HEK293T (cell line): Measurements from ENCODE around the gene ZNHIT6.

ENCODE experiments used
- ARNT ChIP-seq: fragments of 450-650 bp; IDR thresholded peaks from 2 replicates; pipeline ENCODE4 v1.6.1; 2017; ENCODE audit warnings: mild to moderate bottlenecking
- BHLHE40 ChIP-seq: fragments of 450-650 bp; IDR thresholded peaks from 2 replicates; pipeline ENCODE4 v1.6.1; 2016; ENCODE audit warnings: mild to moderate bottlenecking, moderate library complexity, borderline replicate concordance
- CTBP1 ChIP-seq: fragments of 450-650 bp; IDR thresholded peaks from 2 replicates; pipeline ENCODE4 v1.6.1; 2016; ENCODE audit warnings: borderline replicate concordance
- ELF4 ChIP-seq: fragments of 450-650 bp; IDR thresholded peaks from 2 replicates; pipeline ENCODE4 v1.6.1; 2017; ENCODE audit warnings: antibody characterized with exemption
- FOXK2 ChIP-seq: fragments of 450-650 bp; IDR thresholded peaks from 2 replicates; pipeline ENCODE4 v1.6.1; 2016; ENCODE audit warnings: mild to moderate bottlenecking
- FOXM1 ChIP-seq: fragments of 450-650 bp; IDR thresholded peaks from 2 replicates; pipeline ENCODE4 v1.6.1; 2017; ENCODE audit warnings: mild to moderate bottlenecking, borderline replicate concordance
- HDGF ChIP-seq: fragments of 450-650 bp; IDR thresholded peaks from 2 replicates; pipeline ENCODE4 v1.6.1; 2017; ENCODE audit warnings: antibody characterized with exemption, borderline replicate concordance
- L3MBTL2 ChIP-seq: fragments of 450-650 bp; conservative IDR thresholded peaks from 2 replicates; pipeline ENCODE4 v1.6.1; 2016; ENCODE audit warnings: mild to moderate bottlenecking
- NFRKB ChIP-seq: fragments of 450-650 bp; IDR thresholded peaks from 2 replicates; pipeline ENCODE4 v1.6.1; 2016; ENCODE audit warnings: mild to moderate bottlenecking, moderate library complexity
- PKNOX1 ChIP-seq: fragments of 450-650 bp; IDR thresholded peaks from 2 replicates; pipeline ENCODE4 v1.6.1; 2016
- SP1 ChIP-seq: fragments of 450-650 bp; IDR thresholded peaks from 2 replicates; pipeline ENCODE4 v1.6.1; 2017
- SUZ12 ChIP-seq: fragments of 450-650 bp; IDR thresholded peaks from 2 replicates; pipeline ENCODE4 v1.6.1; 2016; ENCODE audit warnings: mild to moderate bottlenecking
- TARDBP ChIP-seq: fragments of 450-650 bp; IDR thresholded peaks from 2 replicates; pipeline ENCODE4 v1.6.1; 2016
- ZNF384 ChIP-seq: fragments of 450-650 bp; IDR thresholded peaks from 2 replicates; pipeline ENCODE4 v1.6.1; 2016

GRCh38 chr1:85599681-85600080 is 108.6 kb downstream of the ZNHIT6 start:
- no peak for TF ChIP-seq BHLHE40
- TF ChIP-seq NFRKB = no peak
- TF ChIP-seq ELF4 = no peak
- no peak for TF ChIP-seq SP1
- TF ChIP-seq HDGF = no peak
- TF ChIP-seq ZNF384 = no peak
- TF ChIP-seq CTBP1 = no peak
- no peak for TF ChIP-seq FOXM1
- TF ChIP-seq SUZ12 = no peak
- no peak for TF ChIP-seq PKNOX1
- no peak for TF ChIP-seq TARDBP
- TF ChIP-seq ARNT = no peak
- no peak for TF ChIP-seq L3MBTL2
- TF ChIP-seq FOXK2 = no peak
